GM20000 (cell line): ENCODE measurements around the gene SERPIND1.

Source experiments
- DNase-seq: peaks from one replicate; pipeline ENCODE4 v3.0.0; 2012; ENCODE audit warnings: low spot score
- CTCF ChIP-seq: IDR thresholded peaks from 2 replicates; pipeline ENCODE4 v1.5.1; 2012; ENCODE audit warnings: mild to moderate bottlenecking, control low read depth; ENCODE audit errors: extremely low read depth, missing control alignments

SERPIND1 gene

GRCh38 chr22:20799449-20799848 is 25.5 kb downstream of the SERPIND1 start:
- TF ChIP-seq CTCF, result no peak
- no peak for DNase-seq

- DNase-seq, result no peak
Observed at GRCh38 chr22:20802452-20802851, 28.5 kb downstream of the SERPIND1 start.

GRCh38 chr22:20802922-20803553 is 29.1 kb downstream of the SERPIND1 start:
- no peak for TF ChIP-seq CTCF
- no peak for DNase-seq

More at GRCh38 chr22:20802452-20802851, 28.5 kb downstream of the SERPIND1 start:
- TF ChIP-seq CTCF, result no peak

GRCh38 chr22:20803696-20804324 is 29.9 kb downstream of the SERPIND1 start:
- DNase-seq, result peak; percentile 28
- peak; percentile 52 for TF ChIP-seq CTCF

GRCh38 chr22:20804650-20805049 is 30.7 kb downstream of the SERPIND1 start:
- TF ChIP-seq CTCF, result no peak
- no peak for DNase-seq

- no peak for TF ChIP-seq CTCF
- DNase-seq, result no peak
Observed at GRCh38 chr22:20805972-20806471, 32.1 kb downstream of the SERPIND1 start.

- no peak for TF ChIP-seq CTCF
- DNase-seq, result no peak
Observed at GRCh38 chr22:20807315-20807752, 33.4 kb downstream of the SERPIND1 start.
